ENCODE data around the gene ADGRG1. TPM values are rescaled to one million over a fixed set of nuclear protein-coding genes. Genes with fewer than 3 reads are reported as not detected.

ADGRG1 gene
- total RNA-seq, 1 experiment from 2014 or later: 10.2 TPM

GRCh38 chr16:57703416-57704010 lies 75.1 kb downstream of the ADGRG1 start:
- H3K9me3 Mint-ChIP-seq (ENCODE audit: unreplicated experiment): peaks cover 18% of the 10 kb centered on the region
- TF ChIP-seq CTCF (IDR thresholded peaks at IDR 0.05; ENCODE audit: unreplicated experiment): no peak
- BruUV-seq (replicated peaks): no TSS peak
- H3K4me1 Mint-ChIP-seq (ENCODE audit: insufficient read depth, unreplicated experiment): no peaks in the 10 kb centered on the region
- intact Hi-C loops (cut with micrococcal nuclease): no loop called here
- POLR2A ChIA-PET: no interaction called here
- CTCF ChIA-PET: interaction anchor here (0.6 kb wide), 1 partner anchor 10 kb away, joined by 3 read pairs; no protein-coding TSS in a partner anchor
- peaks cover 24% of the 10 kb centered on the region for H3K27me3 Mint-ChIP-seq (ENCODE audit: insufficient read depth, unreplicated experiment)
- DNase-seq (ENCODE audit: unreplicated experiment): no peak
- H3K27ac Mint-ChIP-seq (ENCODE audit: low read depth, unreplicated experiment): no peak overlapping the region
- H3K4me3 Mint-ChIP-seq (ENCODE audit: unreplicated experiment): no peak overlapping the region
- H3K36me3 Mint-ChIP-seq (ENCODE audit: insufficient read depth, unreplicated experiment): peaks cover 4% of the 10 kb centered on the region

- intact Hi-C loops (cut with micrococcal nuclease): no loop called here
- POLR2A ChIA-PET: interaction anchor here (0.6 kb wide), 1 partner anchor 12 kb away, joined by 3 read pairs; no protein-coding TSS in a partner anchor
Observed at GRCh38 chr16:57704011-57704904, 75.8 kb downstream of the ADGRG1 start.

GRCh38 chr16:57704905-57705852 lies 76.7 kb downstream of the ADGRG1 start:
- Mint-ChIP-seq H3K36me3 (ENCODE audit: insufficient read depth, unreplicated experiment) (peaks cover 4% of the 10 kb centered on the region), H3K4me1 (ENCODE audit: insufficient read depth, unreplicated experiment) (no peaks in the 10 kb centered on the region), H3K9me3 (ENCODE audit: unreplicated experiment) (peaks cover 18% of the 10 kb centered on the region), H3K4me3 (ENCODE audit: unreplicated experiment) (no peak overlapping the region), H3K27ac (ENCODE audit: low read depth, unreplicated experiment) (no peak overlapping the region), H3K27me3 (ENCODE audit: insufficient read depth, unreplicated experiment) (peaks cover 27% of the 10 kb centered on the region)
- ChIA-PET CTCF (interaction anchor here (0.6 kb wide), 2 partner anchors 15 to 249 kb away, joined by 3 to 4 read pairs; no protein-coding TSS in a partner anchor), POLR2A (interaction anchor here (0.6 kb wide), 1 partner anchor 11 kb away, joined by 3 read pairs; no protein-coding TSS in a partner anchor)
- no TSS peak for BruUV-seq (replicated peaks)
- intact Hi-C loops (cut with micrococcal nuclease): no loop called here
- TF ChIP-seq CTCF (IDR thresholded peaks at IDR 0.05; ENCODE audit: unreplicated experiment): no peak
- no peak for DNase-seq (ENCODE audit: unreplicated experiment)

More at GRCh38 chr16:57704011-57704904, 75.8 kb downstream of the ADGRG1 start:
- Mint-ChIP-seq H3K36me3 (ENCODE audit: insufficient read depth, unreplicated experiment) (peaks cover 4% of the 10 kb centered on the region), H3K27me3 (ENCODE audit: insufficient read depth, unreplicated experiment) (peaks cover 27% of the 10 kb centered on the region), H3K9me3 (ENCODE audit: unreplicated experiment) (peaks cover 18% of the 10 kb centered on the region), H3K27ac (ENCODE audit: low read depth, unreplicated experiment) (no peak overlapping the region), H3K4me3 (ENCODE audit: unreplicated experiment) (no peak overlapping the region), H3K4me1 (ENCODE audit: insufficient read depth, unreplicated experiment) (no peaks in the 10 kb centered on the region)
- no TSS peak for BruUV-seq (replicated peaks)
- no peak for TF ChIP-seq CTCF (IDR thresholded peaks at IDR 0.05; ENCODE audit: unreplicated experiment)
- DNase-seq (ENCODE audit: unreplicated experiment): no peak
- CTCF ChIA-PET: interaction anchor here (0.5 to 0.6 kb wide), 4 partner anchors 9 to 302 kb away, joined by 3 to 4 read pairs (median 3); no protein-coding TSS in a partner anchor
